ENCODE data around the gene SLC6A17.

- TF ChIP-seq POLR2A (IDR thresholded peaks at IDR 0.05; ENCODE audit: extremely low read depth, insufficient read length) (no peak), CTCF (IDR thresholded peaks at IDR 0.05; ENCODE audit: low read depth, low read length) (no peak), MAX (IDR thresholded peaks at IDR 0.05; ENCODE audit: low read depth, low read length) (no peak), MYC (IDR thresholded peaks at IDR 0.05; ENCODE audit: low read depth, low read length) (no peak)
These were observed 5.7 kb downstream of the SLC6A17 start for GRCh38 chr1:110155878-110156522.

Data from NB4 (cell line).